Measurements from ENCODE around the gene MRPL54.

Gene MRPL54

DNA sequence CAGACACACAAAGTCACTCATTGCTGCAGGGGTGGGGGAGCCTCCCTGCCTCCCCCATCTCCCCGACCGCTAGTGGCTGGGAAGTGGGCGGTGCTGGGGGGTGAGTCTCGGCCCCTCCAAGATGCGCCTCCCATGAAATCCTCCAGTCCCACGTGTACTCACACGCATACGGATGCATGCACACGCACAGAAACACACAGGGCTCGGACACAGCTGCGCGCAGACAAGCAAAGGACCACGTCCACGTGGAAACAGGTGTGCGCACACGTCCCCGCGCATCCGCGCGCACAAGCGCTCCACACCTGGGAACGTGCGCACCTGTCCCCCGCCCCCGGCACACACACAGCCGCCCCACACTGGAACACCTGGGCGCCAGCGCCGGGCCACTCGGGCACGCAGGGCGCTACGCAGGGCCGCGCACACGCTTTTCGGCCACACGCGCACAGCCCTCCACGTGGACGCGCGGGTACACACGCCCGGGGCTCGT, 23.0 kb downstream of the MRPL54 start:
- DNase-seq (ENCODE audit: low read depth): peak; percentile 6

DNA sequence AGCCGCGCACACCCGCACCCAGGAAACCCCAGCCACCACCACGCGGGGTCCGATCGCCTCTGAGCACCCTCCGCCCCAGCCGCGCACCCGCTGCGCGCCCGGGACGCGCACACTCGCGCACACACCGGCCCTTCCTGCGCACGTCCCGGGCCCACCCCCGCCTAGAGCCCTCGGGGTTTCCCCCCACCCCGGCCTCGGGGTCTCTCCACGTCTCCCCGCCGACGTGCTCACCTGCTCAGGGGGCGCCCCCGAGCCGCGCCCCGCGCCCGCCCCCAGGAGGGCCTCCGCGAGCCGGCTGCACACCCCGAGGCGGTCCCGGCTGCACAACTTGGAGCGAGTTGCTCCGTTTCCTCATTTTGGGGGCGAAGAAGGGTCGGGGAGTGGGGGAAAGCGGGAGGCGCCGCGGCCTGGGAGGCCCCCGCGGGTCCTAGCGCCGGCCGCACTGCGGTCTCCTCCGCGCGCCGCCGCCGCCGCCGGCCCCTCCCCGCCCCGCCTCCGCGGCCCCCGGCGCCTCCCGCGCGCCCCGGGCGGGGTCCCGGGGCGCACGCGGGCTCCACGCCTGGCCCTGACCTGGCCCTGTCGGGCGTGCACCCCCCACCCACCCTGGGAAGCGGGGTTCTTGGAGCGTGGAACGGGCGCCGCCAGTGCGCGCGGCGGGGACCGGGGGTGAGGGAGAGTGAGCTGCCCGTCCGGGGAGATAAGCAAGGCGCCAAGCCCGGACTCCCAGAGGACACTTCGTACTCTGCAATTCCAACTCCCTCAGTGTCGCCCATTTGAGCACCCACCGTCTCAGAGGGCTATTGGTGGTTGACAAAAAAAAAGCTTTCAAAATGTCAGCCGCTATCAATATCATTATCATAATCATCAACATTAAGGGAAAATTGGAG, 23.7 kb downstream of the MRPL54 start, which contains the start of gene MATK:
Gene MATK (minus strand): TSS at position 444 of the 887 bp plus-strand sequence. CDS start 1,246 bp downstream, outside the sequence.
- DNase-seq (ENCODE audit: low read depth): no peak

DNA sequence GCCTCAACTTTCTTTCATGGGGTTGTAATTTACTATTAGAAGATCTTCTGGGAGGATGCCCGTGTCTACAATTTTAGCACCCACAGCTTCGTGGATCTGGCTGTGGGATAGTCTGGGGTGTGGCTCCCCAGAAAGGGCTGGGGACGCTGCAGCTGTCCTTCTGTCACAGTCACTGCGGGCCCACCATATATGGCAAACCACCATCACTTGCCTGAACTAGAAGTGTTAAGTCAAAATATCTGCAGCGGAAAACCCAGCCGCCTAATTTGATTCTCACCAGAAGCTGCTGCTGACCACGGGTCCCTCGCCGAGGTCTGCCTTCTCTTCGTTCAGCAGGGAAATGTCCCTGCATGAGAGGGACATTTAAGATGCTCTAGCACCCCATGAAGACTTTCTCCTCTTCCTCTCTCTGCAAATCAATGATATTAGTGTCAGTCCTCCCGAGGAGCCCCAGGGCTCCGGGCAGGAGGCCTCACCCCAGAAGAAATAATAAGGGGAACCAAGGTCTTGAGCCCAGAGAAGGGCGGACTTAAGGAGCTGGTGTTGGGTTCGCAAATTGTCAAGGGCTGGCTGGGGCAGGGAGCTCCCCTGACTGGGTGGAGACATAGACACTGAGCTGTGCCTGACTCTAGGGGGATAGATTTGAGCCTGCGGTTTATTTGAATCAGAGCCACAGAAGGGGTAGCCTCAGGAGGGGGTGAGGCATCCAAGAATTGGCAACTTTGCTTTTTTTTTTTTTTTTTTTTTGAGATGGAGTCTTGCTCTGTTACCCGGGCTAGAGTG, 26.7 kb downstream of the MRPL54 start:
- DNase-seq (ENCODE audit: low read depth): no peak

DNA sequence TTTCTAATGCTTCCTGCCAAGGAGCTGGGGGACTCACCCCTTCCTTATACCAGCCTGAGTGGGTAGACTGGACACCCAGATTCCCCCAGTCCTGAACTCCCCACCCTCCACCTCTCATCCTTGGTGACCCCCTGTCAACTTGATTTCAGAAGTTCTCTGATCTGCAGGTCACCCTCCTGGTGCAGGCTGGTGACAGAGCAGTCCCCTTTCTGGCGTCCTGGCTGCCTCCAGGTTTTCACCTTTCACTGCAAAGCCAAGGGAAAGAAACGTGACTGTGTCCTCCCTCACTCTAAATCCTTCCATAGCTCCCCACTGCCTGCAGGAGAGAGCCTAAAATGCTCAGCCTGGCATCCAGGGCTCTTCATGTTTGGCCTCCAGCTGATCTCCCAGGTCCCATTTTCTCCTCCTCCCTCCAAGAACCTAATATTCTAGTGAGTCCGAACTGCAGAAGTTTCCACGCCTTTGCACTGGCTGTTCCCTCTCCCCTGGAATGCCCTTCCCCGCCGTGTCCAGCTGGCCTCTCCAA, 27.8 kb downstream of the MRPL54 start:
- no peak for DNase-seq (ENCODE audit: low read depth)

DNA sequence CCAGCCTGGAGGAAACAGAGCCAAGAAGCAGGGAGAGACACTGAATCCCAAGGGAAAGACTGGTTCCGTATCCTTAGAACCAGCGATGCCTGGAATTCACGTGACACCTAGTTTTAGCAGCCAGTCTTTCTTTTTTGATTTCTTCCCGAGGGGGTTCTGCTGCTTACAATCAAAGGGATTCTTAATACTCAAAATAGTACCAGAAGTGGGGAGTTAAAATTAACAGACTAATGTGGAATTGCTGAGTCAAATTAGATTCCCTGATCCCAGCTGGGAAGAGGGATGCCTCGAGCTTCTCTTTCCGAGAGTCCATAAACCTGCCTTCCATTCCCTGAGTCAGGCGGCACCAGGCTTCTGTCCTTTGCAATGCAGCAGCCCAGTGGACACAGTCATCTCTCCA, 28.5 kb downstream of the MRPL54 start:
- DNase-seq (ENCODE audit: low read depth): no peak

DNA sequence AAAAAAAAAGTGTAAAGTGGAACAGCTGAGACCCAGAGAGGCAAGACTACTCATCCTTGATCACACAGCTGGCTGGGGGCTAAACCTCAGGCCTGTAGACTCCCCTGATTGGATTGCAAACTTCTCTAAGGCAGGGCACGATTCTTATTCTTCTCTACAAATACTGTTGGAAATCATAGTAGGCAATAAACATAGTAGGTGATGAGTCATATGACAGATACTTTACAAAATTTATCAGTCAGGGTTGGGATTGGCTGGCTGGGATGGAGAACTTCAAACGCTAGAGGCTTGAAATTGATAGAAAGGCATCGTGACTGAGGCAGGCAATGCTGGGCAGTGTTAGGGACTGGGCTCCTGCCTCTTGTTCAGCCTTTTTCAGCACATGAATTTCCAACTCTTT, 29.6 kb downstream of the MRPL54 start:
- DNase-seq (ENCODE audit: low read depth): no peak

DNA sequence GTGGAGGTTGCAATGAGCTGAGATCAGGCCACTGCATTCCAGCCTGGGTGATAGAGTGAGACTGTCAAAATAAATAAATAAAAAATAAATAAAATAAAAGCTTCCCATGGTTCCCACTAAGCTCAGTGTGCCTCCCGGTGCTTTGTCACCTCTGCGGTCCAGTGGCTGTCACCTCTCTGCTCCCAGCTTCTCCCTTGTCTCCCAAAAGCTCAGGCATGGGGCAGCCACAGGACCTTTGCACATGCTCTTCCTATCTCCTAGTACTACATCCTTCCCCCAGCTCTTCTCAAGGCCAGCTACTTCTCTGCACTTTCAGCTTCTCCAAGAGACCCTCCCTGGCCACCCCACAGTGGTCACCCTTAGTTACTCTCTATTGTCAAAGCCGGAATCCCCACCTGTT, 31.3 kb downstream of the MRPL54 start:
- no peak for DNase-seq (ENCODE audit: low read depth)

DNA sequence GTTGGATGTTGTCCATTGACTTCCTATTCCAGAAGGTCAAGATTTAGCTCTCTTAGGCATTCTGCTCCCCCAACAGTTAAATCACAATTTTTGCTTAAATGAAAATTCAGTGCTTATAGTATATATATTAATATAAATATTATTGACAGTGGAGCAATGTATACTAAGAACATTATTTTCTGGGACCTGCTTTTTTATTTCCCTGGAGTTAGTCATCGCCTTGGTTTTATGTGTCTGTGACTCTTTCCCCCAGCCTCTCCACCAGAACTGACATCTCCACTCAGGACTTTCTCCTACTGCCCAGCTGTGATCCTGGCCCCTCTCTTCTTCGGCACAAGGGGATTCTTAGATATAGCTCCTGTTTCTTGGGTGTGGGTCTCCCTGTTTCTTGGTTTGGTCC, 33.9 kb downstream of the MRPL54 start:
- DNase-seq (ENCODE audit: low read depth): no peak

DNA sequence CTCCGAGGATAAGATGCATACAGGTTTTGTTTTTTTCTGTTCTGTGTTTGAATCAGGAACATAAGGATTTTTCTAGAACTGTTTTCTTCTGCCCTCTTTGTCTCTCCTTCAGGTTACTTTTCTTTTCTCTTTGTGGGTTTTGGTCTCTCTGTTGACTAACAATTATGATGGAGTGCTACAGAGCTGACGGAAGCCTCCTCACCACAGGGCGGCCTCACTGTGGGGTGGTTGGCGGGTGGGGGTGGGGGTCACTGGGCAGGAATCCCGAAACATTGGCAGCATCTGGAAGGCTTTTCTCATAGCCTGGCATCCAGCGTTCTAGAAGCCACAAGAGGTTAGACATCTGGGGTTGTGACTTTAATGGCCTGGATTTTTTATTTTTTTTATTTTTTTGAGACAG, 35.7 kb downstream of the MRPL54 start:
- DNase-seq (ENCODE audit: low read depth): no peak

DNA sequence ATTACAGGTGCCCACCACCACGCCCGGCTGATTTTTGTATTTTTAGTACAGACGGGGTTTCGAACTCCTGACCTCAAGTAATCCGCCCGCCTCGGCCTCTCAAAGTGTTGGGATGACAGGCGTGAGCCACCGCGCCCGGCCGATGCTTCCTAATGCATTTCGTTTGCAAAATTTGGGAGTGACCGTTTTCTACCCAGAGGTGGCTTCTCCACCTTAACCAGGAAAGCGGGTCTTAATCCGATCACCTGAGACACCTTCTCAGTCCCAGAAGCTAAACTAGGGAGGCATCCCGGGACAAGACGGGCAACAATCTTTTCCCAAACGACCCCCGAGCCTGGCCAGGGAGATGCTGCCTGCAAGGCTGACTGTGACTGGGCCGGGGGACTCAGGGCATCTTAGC, 38.5 kb downstream of the MRPL54 start:
- no peak for DNase-seq (ENCODE audit: low read depth)

DNA sequence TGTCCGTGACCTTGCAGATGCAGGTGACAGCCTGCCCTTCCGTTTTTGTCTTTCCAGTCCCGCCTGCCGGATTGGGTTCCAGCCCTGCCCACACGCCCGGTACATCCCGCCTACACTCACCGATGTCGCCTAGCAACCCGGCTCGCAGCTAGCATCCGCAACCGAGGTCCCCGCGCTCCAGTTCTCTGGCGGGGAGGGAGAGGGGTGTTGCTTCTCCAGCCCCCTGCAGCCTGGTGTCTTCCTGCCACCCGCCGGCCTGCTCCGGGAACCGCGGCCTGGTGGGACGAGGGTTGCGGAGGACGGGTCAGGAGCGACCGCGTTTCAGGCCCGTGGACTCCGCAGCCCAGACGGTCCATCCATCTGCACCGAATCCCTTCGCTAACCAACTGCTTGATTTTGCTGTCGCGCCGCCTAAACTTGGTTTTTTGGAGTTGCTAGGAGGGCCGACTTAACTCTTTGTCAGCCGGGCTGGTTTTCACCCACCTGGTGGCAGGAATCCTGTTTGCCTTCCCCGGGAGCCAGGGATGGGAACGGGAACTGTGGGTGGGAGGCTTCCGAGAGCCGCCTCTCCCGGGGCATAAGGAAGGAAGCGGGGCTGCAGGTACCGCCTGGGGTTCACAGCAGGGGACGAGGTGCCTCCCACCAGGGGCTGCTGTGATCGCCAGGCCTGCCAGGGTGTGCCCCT, 39.1 kb downstream of the MRPL54 start:
- no peak for DNase-seq (ENCODE audit: low read depth)

DNA sequence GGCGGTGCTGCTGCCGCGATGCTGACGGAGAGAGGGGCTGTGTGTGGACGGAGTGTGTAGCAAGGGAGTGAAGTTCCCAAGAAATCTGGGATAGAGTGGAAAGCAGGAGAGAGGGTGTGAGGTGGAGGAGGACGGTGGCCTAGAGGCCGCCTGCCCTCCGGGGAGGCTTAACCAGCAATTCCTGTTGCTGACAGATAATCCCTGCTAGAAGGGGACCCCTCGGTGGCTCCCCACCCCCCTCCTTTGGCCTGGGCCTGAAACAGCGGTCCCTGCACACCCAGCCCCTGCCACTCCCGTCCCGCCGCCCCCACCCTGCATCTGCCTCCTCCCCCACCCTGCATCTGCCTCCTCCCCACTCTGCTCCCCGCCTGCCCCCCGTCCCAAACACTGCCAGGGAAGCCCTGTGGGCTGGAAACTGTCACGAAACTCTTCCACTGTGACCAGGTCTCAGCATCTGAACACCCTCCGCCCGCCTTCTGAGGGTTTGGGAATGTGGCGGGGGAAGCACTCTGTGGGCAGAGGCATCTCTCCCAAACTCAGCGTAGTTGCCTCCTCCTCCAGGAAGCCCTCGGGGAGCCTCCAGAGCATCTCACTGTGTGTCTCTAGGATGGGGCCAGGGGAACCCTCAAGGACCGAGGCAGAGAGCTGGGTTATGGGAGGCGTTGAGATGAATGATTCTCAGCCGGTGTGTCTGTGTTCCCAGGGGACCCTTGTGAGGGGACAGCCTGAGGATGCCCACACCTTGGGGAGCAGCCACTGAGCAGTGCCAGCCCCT, 40.8 kb downstream of the MRPL54 start:
- DNase-seq (ENCODE audit: low read depth): no peak

DNA sequence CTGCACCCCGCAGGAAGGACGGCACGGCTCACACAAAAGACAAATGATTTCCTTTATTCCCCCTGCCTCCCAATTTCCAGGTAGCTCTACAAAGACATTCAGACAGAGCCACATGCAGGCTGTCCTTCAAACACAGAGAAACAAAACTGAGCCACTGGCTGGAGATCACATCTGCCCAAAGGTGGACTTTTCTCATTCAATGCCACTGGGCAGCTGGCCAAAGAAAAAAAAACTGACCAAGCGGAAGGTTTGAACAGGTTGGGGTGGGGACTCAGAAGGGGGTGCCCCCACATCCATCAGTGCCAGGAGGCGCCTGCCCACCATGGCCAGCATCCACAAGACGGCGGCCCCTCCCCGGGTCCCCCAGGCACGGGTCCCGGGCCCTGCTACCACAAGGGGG, 41.5 kb downstream of the MRPL54 start:
- DNase-seq (ENCODE audit: low read depth): no peak

DNA sequence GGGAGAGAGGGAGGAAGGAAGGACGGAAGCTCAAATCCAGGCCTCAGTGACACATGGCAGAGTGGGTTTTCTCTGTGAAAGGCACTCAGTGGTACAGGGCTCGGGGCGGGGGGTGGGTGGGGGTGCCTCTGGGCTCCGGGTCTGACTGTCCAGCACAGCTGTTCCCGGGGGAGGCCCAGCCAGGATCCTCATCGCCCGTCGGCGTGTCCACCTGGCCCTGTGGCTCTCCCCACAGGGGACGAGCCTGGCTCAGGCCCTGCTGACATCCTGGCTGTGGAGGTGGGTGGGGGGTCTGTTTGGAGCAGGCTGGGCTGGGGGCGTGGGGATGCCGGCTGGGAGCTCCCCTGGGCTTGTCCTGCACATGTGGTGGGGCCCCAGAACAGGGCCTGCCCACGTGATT, 41.9 kb downstream of the MRPL54 start:
- DNase-seq (ENCODE audit: low read depth): no peak

DNA sequence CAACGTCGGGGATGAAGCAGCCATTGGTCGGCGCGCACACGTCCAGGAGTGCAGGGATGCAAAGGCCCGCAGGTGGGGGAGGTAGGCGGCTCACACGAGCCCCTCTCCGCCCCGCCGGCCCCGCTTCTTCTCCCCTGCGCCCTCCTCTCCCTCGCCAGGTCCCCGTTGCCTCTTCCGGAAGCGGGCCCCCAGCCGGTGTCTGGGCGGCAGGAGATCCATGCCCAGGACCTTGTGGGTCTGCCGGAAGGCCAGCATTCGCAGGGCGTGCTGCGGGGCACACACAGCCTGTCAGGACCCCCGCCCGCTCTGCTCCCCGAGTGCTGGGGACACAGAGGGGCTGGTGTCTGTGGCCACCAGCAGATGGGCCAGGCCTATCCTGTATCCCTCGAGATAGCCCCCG, 43.4 kb downstream of the MRPL54 start:
- no peak for DNase-seq (ENCODE audit: low read depth)

DNA sequence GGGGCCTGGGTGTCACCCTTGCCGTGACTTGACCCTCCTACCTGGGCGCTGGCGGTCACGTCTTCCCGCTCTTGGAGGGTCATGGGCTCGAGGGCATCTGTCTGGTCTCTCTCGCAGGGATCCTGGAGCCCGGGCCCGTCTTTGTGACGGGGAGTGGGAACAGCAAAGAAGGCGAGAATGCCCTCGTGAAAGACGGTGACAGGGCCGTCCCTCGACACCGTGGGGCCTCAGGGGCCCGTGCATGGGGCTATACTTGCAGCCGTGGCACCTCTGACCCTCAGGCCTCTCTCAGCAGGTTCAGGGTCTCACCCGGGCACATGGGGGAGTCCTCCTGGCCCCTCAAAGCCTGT, 44.6 kb downstream of the MRPL54 start:
- DNase-seq (ENCODE audit: low read depth): no peak

DNA sequence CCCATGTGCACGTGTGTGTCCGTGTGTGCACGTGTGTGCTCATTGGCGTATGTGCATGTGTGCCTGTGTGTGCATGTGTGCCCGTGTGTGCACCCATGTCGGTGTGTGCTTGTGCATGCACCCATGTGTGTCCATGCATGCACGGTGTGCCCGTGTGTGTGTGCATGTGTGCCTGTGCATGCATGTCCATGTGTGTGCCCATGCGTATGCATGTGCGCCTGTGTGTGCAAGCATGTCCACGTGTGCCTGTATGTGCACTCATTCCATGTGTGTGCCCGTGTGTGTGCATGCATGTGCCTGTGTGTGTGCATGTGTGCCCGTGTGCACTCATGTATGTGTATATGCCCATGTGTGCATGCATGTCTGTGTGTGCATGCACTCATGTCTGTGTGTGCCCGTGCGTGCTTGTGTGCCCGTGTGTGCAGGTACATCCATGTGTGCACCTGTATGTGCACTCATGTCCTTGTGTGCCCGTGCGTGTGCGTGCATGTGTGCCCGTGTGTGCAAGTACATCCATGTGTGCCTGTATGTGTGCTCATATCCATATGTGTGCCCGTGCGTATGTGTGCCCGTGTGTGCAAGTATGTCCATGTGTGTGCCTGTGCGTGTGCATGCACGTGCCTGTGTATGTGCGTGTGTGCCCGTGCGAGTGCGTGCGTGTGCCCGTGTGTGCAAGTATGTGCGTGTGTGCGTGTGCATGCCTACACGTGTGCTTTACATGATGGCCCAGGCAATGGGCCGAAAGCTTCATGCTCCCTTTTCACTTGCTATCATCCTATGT, 45.3 kb downstream of the MRPL54 start:
- DNase-seq (ENCODE audit: low read depth): no peak

DNA sequence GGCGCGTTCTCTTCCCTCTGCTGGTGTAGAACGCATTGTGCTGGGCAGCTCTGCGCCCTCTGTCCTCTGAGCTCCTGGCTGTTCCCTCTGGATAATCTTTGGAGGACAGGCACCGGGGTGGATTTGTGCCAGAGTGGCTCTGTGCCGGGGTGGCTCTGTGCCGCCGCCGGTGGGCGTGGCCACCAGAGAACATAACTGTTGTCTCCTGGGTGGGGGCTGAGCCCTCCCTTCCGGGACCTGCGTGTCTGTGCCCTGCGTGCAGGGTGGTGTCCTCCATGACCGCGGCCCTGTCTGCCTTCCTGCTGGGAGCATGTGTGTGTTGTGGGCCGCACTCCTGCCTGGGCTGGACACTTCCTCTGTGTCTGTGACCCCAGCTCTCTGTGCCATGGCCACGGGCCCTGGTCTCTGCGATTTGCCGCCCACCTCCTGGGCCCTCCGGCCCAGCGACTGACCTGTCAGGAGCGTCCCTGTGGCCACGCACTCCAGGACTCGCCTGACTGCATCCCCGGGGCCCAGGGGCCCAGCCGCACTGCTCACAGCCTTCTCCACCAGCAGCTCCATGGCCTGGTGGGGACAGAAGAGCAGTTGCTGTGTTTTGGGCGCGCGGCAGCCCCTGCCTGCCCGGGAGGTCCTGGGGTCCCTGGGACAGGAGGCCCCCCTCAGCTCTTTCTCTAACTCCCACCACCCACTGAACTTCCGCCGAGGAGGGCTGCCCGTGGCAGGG, 46.1 kb downstream of the MRPL54 start:
- DNase-seq (ENCODE audit: low read depth): no peak

DNA sequence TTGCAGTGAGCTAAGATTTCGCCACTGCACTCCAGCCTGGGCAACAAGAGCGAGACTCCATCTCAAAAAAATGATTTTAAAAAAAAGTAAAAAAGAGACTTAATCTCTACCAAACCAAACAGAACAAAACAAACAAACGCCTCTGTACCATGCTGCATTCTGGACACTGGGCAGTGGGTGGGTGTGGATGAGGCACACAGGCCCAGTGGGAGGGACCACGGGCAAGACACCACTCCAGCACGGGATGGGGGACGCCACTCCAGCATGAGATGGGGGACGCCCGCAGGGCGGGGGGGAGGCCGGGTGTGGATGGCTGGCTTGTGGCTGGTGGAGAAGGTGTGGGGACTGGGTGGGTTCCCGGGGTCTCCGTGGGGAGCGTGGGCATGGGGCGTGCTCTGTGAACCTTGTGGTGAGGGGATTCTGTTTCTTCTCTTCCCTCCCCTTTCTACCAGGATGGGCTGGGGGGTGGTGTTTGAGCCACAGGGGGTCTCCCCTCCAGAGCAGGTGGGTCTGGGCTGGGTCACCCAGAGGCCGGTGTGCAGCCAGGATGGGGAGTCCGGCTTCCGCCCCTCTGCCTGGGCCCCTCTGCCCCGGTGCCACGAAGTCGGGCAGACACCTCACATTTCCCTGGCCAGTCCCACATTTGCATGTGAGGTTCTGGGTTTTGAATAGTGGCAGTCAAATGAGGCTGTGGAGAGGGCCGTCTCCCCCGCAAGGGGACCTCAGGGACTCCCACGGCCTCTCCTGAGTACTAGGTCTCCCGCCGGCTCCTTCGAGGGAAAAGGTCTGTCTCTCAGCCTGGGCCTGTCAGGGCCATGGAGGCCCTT, 47.6 kb downstream of the MRPL54 start:
- no peak for DNase-seq (ENCODE audit: low read depth)
